Osteoblast (primary cell): ENCODE measurements around the gene ARHGAP6. TPM values are rescaled to one million over a fixed set of nuclear protein-coding genes. Genes with fewer than 3 reads are reported as not detected.

ENCODE experiments used
- DNase-seq: peaks from one replicate; pipeline ENCODE4 v3.0.0; 2011; ENCODE audit warnings: low spot score, mixed read lengths; ENCODE audit not compliant: insufficient read length; ENCODE audit errors: missing footprints
- H2AFZ ChIP-seq: 2 replicates; pipeline ENCODE4 v1.6.0; 2011; ENCODE audit warnings: mild to moderate bottlenecking, low read length
- H3K27ac ChIP-seq: 2 replicates; pipeline ENCODE4 v1.5.1; 2011; ENCODE audit warnings: mild to moderate bottlenecking, low read depth, low read length, moderate library complexity
- H3K27me3 ChIP-seq: 2 replicates; pipeline ENCODE4 v1.6.0; 2012; ENCODE audit warnings: mild to moderate bottlenecking, control low read depth, inconsistent platforms, low read length, moderate library complexity; ENCODE audit not compliant: insufficient read depth
- H3K36me3 ChIP-seq: 2 replicates; pipeline ENCODE4 v1.5.1; 2011; ENCODE audit warnings: mild to moderate bottlenecking, low read length, control low read depth, moderate library complexity; ENCODE audit not compliant: insufficient read depth
- H3K4me1 ChIP-seq: 2 replicates; pipeline ENCODE4 v1.5.1; 2011; ENCODE audit warnings: mild to moderate bottlenecking, low read length, control low read depth, moderate library complexity; ENCODE audit not compliant: insufficient read depth
- H3K4me2 ChIP-seq: 2 replicates; pipeline ENCODE4 v1.6.0; 2011; ENCODE audit warnings: mild to moderate bottlenecking, low read length; ENCODE audit not compliant: insufficient read depth
- H3K4me3 ChIP-seq: fragments of 200-600 bp; sonication (generic); 3 replicates; pipeline ENCODE4 v1.5.1; 2012; ENCODE audit warnings: mild to moderate bottlenecking, low read length, inconsistent platforms; ENCODE audit not compliant: insufficient read depth
- H3K79me2 ChIP-seq: 2 replicates; pipeline ENCODE4 v1.6.0; 2012; ENCODE audit warnings: mild to moderate bottlenecking, low read length, control low read depth, inconsistent platforms; ENCODE audit not compliant: insufficient read depth
- H3K9me3 ChIP-seq: 2 replicates; pipeline ENCODE4 v1.5.1; 2011; ENCODE audit warnings: low read depth, low read length, control low read depth
- H4K20me1 ChIP-seq: 2 replicates; pipeline ENCODE4 v1.6.0; 2012; ENCODE audit warnings: mild to moderate bottlenecking, low read length, control low read depth; ENCODE audit not compliant: insufficient read depth
- CTCF ChIP-seq: IDR thresholded peaks from 2 replicates; pipeline ENCODE4 v1.5.1; 2011; ENCODE audit warnings: mild to moderate bottlenecking, low read depth, low read length, moderate library complexity; ENCODE audit errors: extremely low read depth
- total RNA-seq: library from RNA; depleted of rRNA; stranded (reverse); fragments of >200 nt; gene quantifications from 2 replicates; pipeline ENCODE4 v1.2.3, GENCODE V29; 2012

ARHGAP6 gene
- total RNA-seq, 1 donor: 2.2 TPM

- Histone ChIP-seq H3K36me3 (no peaks in the 10 kb centered on the region), H3K4me3 (no peak overlapping the region), H3K79me2 (no peaks in the 10 kb centered on the region), H3K4me2 (no peak overlapping the region), H3K4me1 (no peaks in the 10 kb centered on the region), H3K27me3 (no peaks in the 10 kb centered on the region), H3K9me3 (no peaks in the 10 kb centered on the region), H3K27ac (no peak overlapping the region), H2AFZ (no peak overlapping the region), H4K20me1 (no peaks in the 10 kb centered on the region)
- no peak for DNase-seq
- TF ChIP-seq CTCF: no peak
These were observed 517.3 kb downstream of the ARHGAP6 start for GRCh38 chrX:11148401-11148800.

- no peak for TF ChIP-seq CTCF
- H3K9me3 ChIP-seq: no peaks in the 10 kb centered on the region
These were observed 519.3 kb downstream of the ARHGAP6 start for GRCh38 chrX:11146411-11146810.

GRCh38 chrX:11143931-11144678, 521.6 kb downstream of the ARHGAP6 start:
- no peaks in the 10 kb centered on the region for H3K9me3 ChIP-seq
- H3K4me1 ChIP-seq: no peaks in the 10 kb centered on the region
- peak overlapping the region; percentile 48 for H2AFZ ChIP-seq
- no peaks in the 10 kb centered on the region for H4K20me1 ChIP-seq
- H3K27ac ChIP-seq: no peak overlapping the region
- no peaks in the 10 kb centered on the region for H3K27me3 ChIP-seq
- H3K79me2 ChIP-seq: no peaks in the 10 kb centered on the region
- peak overlapping the region; percentile 62 for H3K4me2 ChIP-seq
- peak; percentile 89 for DNase-seq
- no peaks in the 10 kb centered on the region for H3K36me3 ChIP-seq
- H3K4me3 ChIP-seq: no peak overlapping the region
- TF ChIP-seq CTCF: peak; percentile 72

More at GRCh38 chrX:11146411-11146810, 519.3 kb downstream of the ARHGAP6 start:
- H3K27me3 ChIP-seq: no peaks in the 10 kb centered on the region
- no peaks in the 10 kb centered on the region for H3K79me2 ChIP-seq
- H4K20me1 ChIP-seq: no peaks in the 10 kb centered on the region
- no peak overlapping the region for H3K27ac ChIP-seq
- no peak overlapping the region for H3K4me2 ChIP-seq
- H3K4me1 ChIP-seq: no peaks in the 10 kb centered on the region
- DNase-seq: no peak
- no peak overlapping the region for H3K4me3 ChIP-seq
- H2AFZ ChIP-seq: no peak overlapping the region
- H3K36me3 ChIP-seq: no peaks in the 10 kb centered on the region

- Histone ChIP-seq H2AFZ (no peak overlapping the region), H3K9me3 (no peaks in the 10 kb centered on the region), H3K27me3 (no peaks in the 10 kb centered on the region), H3K27ac (no peak overlapping the region), H3K4me2 (no peak overlapping the region), H3K4me1 (no peaks in the 10 kb centered on the region), H3K4me3 (no peak overlapping the region), H3K36me3 (no peaks in the 10 kb centered on the region), H3K79me2 (no peaks in the 10 kb centered on the region), H4K20me1 (no peaks in the 10 kb centered on the region)
- TF ChIP-seq CTCF: no peak
- DNase-seq: no peak
These were observed 527.0 kb downstream of the ARHGAP6 start for GRCh38 chrX:11138498-11139390.
